HepG2 (cell line): Measurements from ENCODE around the gene MSANTD2. TPM values are rescaled to one million over a fixed set of nuclear protein-coding genes. Genes with fewer than 3 reads are reported as not detected.
A peak's percentile ranks its signal among the peaks of the same experiment; 100 is the strongest.

Experiments
- CC2D1A ChIP-seq: sonication (generic); formaldehyde crosslinking; IDR thresholded peaks from 2 replicates; pipeline ENCODE4 v1.8.1; 2023; ENCODE audit warnings: mild to moderate bottlenecking, missing genetic modification reagents
- DNMT1 ChIP-seq: sonication (generic); formaldehyde crosslinking; IDR thresholded peaks from 2 replicates; pipeline ENCODE4 v1.5.1; 2020; ENCODE audit warnings: mild to moderate bottlenecking, missing genetic modification reagents
- POLR2A ChIP-seq, 2 experiments: IDR thresholded peaks; 2 replicates each; pipeline ENCODE4 v1.6.1; 2011; ENCODE audit warnings: low read depth in 2 of 2, low read length in 2 of 2, mild to moderate bottlenecking in 1 of 2, moderate library complexity in 1 of 2; ENCODE audit not compliant: insufficient read depth in 1 of 2
- SATB2 ChIP-seq: sonication (generic); formaldehyde crosslinking; IDR thresholded peaks from 2 replicates; pipeline ENCODE4 v1.5.0; 2020; ENCODE audit warnings: missing genetic modification reagents
- WIZ ChIP-seq: sonication (generic); formaldehyde crosslinking; IDR thresholded peaks from 2 replicates; pipeline ENCODE4 v1.5.1; 2020; ENCODE audit warnings: mild to moderate bottlenecking, missing genetic modification reagents
- XRCC5 ChIP-seq: fragments of 200-400 bp; formaldehyde crosslinking; optimal IDR thresholded peaks from 2 replicates; pipeline ENCODE3; 2017; ENCODE audit warnings: mild to moderate bottlenecking, low read length
- ZBTB7A ChIP-seq: sonication (generic); formaldehyde crosslinking; IDR thresholded peaks from 2 replicates; pipeline ENCODE4 v1.8.0; 2022; ENCODE audit warnings: mild to moderate bottlenecking, missing genetic modification reagents
- ZNF138 ChIP-seq: sonication (generic); formaldehyde crosslinking; IDR thresholded peaks from 2 replicates; pipeline ENCODE4 v1.5.0; 2020; ENCODE audit warnings: mild to moderate bottlenecking, low read depth, missing genetic modification reagents
- ZNF83 ChIP-seq: sonication (generic); formaldehyde crosslinking; IDR thresholded peaks from 2 replicates; pipeline ENCODE4 v1.4.0; 2020; ENCODE audit warnings: missing genetic modification reagents, mild to moderate bottlenecking, borderline replicate concordance
- polyA plus RNA-seq, 8 experiments: library from polyadenylated mRNA; depleted of rRNA in 3 of 8; stranded (reverse) in 7 of 8; unstranded in 1 of 8; fragments of >200 nt; fragmentation: Illumina TruSeq in 4 of 8; extraction: Trizol in 4 of 8; gene quantifications; 2 replicates each; pipeline versions ENCODE4 v1.2.1 to v1.2.3, GENCODE V29; 2011 to 2016; ENCODE audit warnings: low read depth in 4 of 8, missing spikeins in 1 of 8, mixed read lengths in 1 of 8; ENCODE audit not compliant: insufficient read depth in 1 of 8
- total RNA-seq, 5 experiments: library from RNA; depleted of rRNA; stranded (reverse); fragments of >200 nt; fragmentation: Illumina TruSeq; extraction: Trizol; gene quantifications; 2 replicates each; pipeline ENCODE4 v1.2.3, GENCODE V29; 2016; ENCODE audit warnings: low read depth in 1 of 5
- TF ChIP-seq, protein P1 (sequence below): sonication (generic); formaldehyde crosslinking; conservative IDR thresholded peaks from 2 replicates; pipeline ENCODE4 v1.4.0; 2020; ENCODE audit warnings: mild to moderate bottlenecking, missing genetic modification reagents, moderate library complexity

MSANTD2 gene
- total and polyA plus RNA-seq, 2 of the 13 experiments (the other 11 are each of a cell fraction or from before 2014, with no cell fraction given) = 8.7 to 10.1 TPM

DNA sequence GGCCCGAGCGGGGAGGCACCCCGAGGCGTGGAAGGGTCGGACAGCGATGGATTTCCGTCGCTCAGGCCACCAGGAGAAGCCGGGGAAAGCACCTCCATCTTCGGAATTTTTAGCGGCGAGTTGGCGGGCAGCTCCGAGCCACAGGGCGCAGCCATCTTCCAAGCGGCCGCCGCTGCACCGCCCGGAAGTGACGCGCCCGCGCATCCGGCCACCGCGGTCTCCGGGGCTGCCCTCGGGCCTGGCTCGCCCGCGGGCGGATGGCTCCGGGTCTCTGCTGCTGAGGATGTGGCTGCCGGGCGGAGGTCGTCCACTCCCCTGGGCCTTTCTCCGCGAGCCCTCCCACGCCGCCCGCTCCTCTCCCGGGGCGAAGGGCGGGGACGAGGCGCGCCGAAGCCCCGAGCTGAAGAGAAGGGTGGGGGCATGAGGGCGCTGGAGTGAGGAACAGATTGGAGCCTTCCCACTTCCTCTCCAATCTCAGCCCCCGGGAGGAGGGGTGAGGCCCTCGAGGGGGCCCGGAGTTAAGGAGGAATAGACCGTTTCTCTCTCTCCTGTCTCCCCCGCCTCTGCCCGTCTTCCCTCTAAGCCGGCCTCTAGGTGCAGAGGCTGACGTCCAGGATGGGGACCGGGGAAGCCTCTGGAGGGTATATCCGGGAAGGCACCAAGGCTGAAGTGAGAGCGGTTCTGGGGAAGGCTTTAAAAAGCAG, at the start of gene MSANTD2 (continued):
- TF ChIP-seq, protein P1, sequence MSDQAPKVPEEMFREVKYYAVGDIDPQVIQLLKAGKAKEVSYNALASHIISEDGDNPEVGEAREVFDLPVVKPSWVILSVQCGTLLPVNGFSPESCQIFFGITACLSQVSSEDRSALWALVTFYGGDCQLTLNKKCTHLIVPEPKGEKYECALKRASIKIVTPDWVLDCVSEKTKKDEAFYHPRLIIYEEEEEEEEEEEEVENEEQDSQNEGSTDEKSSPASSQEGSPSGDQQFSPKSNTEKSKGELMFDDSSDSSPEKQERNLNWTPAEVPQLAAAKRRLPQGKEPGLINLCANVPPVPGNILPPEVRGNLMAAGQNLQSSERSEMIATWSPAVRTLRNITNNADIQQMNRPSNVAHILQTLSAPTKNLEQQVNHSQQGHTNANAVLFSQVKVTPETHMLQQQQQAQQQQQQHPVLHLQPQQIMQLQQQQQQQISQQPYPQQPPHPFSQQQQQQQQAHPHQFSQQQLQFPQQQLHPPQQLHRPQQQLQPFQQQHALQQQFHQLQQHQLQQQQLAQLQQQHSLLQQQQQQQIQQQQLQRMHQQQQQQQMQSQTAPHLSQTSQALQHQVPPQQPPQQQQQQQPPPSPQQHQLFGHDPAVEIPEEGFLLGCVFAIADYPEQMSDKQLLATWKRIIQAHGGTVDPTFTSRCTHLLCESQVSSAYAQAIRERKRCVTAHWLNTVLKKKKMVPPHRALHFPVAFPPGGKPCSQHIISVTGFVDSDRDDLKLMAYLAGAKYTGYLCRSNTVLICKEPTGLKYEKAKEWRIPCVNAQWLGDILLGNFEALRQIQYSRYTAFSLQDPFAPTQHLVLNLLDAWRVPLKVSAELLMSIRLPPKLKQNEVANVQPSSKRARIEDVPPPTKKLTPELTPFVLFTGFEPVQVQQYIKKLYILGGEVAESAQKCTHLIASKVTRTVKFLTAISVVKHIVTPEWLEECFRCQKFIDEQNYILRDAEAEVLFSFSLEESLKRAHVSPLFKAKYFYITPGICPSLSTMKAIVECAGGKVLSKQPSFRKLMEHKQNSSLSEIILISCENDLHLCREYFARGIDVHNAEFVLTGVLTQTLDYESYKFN (CRISPR knock-in tag) = peak; percentile 54
- TF ChIP-seq ZNF83 (CRISPR knock-in tag) (peak; percentile 76), CC2D1A (CRISPR knock-in tag) (0 out of 2 replicates have a peak, but pooled peaks have one; percentile 66), DNMT1 (CRISPR knock-in tag) (peak; percentile 78), ZBTB7A (CRISPR knock-in tag) (peak; percentile 68; the same call in 1 of the 2 replicates), WIZ (CRISPR knock-in tag) (peak; percentile 71; the same call in 1 of the 2 replicates), SATB2 (CRISPR knock-in tag) (0 out of 2 replicates have a peak, but pooled peaks have one; percentile 11), ZNF138 (peak; percentile 60; the same call in 1 of the 2 replicates), POLR2A (IDR thresholded peaks at IDR 0.05; ENCODE audit: insufficient read depth in 1 of 2, low read depth in 2 of 2, low read length in 2 of 2) (peak; percentile 83 to 96), XRCC5 (peak; percentile 67)
